BLaER1 treated with 17β-estradiol and CSF1 and Interleukin-3, amounts not matched to agents 10 nM and 100 nM (cell line): ENCODE data around the gene WFIKKN2.

Source experiments
- H3K27ac ChIP-seq, 11 experiments: shearing (Covaris generic); formaldehyde crosslinking; 2 replicates each; pipeline ENCODE4 v1.8.1; 2022
- H3K27me3 ChIP-seq, 11 experiments: shearing (Covaris generic); formaldehyde crosslinking; 2 replicates each; pipeline ENCODE4 v1.8.1; 2022
- H3K36me3 ChIP-seq, 11 experiments: shearing (Covaris generic); formaldehyde crosslinking; 2 replicates each; pipeline ENCODE4 v1.8.1; 2022
- H3K4me1 ChIP-seq, 10 experiments: shearing (Covaris generic); formaldehyde crosslinking; 2 replicates each; pipeline ENCODE4 v1.8.1; 2022
- H3K4me2 ChIP-seq, 11 experiments: shearing (Covaris generic); formaldehyde crosslinking; 2 replicates each; pipeline ENCODE4 v1.8.1; 2022
- H3K4me3 ChIP-seq, 10 experiments: shearing (Covaris generic); formaldehyde crosslinking; 2 replicates each; pipeline ENCODE4 v1.8.1; 2022
- H3K9ac ChIP-seq, 11 experiments: shearing (Covaris generic); formaldehyde crosslinking; 2 replicates each; pipeline ENCODE4 v1.8.1; 2022
- H3K9me3 ChIP-seq, 11 experiments: shearing (Covaris generic); formaldehyde crosslinking; replicated peaks in 1 of 11; 2 replicates each; pipeline ENCODE4 v1.8.1; 2022
- H4K20me1 ChIP-seq, 11 experiments: shearing (Covaris generic); formaldehyde crosslinking; 2 replicates each; pipeline ENCODE4 v1.8.1; 2022
- Cebpa-rat ChIP-seq, 11 experiments: shearing (Covaris generic); IDR thresholded peaks; 2 replicates each; pipeline ENCODE4 v1.8.1; 2022

Gene WFIKKN2

GRCh38 chr17:50882851-50883250 lies 47.5 kb downstream of the WFIKKN2 start:
- TF ChIP-seq Cebpa-rat (IDR thresholded peaks at IDR 0.05) = no peak
- Histone ChIP-seq H3K9ac (no peak overlapping the region), H3K4me1 (peaks cover 11 to 22% (median 16%) of the 10 kb centered on the region in 10 experiments), H3K9me3 (peaks cover 13 to 18% (median 14%) of the 10 kb centered on the region in 11 experiments), H3K27ac (no peak overlapping the region), H3K4me3 (no peak overlapping the region), H3K27me3 (no peaks in the 10 kb centered on the region), H4K20me1 (no peaks in the 10 kb centered on the region), H3K36me3 (peaks cover 0 to 5% (median 0%) of the 10 kb centered on the region in 11 experiments; a peak in 1 of 22 replicates), H3K4me2 (no peak overlapping the region)

GRCh38 chr17:50883850-50884438 lies 48.6 kb downstream of the WFIKKN2 start:
- H3K9ac ChIP-seq = 0 out of 22 replicates have a peak overlapping the region, but pooled peaks of 3 of the 11 experiments have one; percentile 18 to 23 (median 21)
- H3K4me1 ChIP-seq = peaks cover 11 to 22% (median 16%) of the 10 kb centered on the region in 10 experiments
- H3K4me2 ChIP-seq = peak overlapping the region in 10 of 11 experiments; percentile 7 to 62 (median 50); a peak in 17 of 22 replicates
- H3K27ac ChIP-seq = peak overlapping the region in 5 of 11 experiments; percentile 0 to 38 (median 23); a peak in 5 of 22 replicates
- no peaks in the 10 kb centered on the region for H4K20me1 ChIP-seq
- H3K36me3 ChIP-seq = peaks cover 0 to 5% (median 0%) of the 10 kb centered on the region in 11 experiments; a peak in 1 of 22 replicates
- no peaks in the 10 kb centered on the region for H3K27me3 ChIP-seq
- no peak for TF ChIP-seq Cebpa-rat (IDR thresholded peaks at IDR 0.05)
- H3K4me3 ChIP-seq = no peak overlapping the region
- H3K9me3 ChIP-seq = peaks cover 12 to 14% (median 13%) of the 10 kb centered on the region in 11 experiments

- H3K9ac ChIP-seq = peak overlapping the region in 3 of 11 experiments; percentile 18 to 23 (median 21); a peak in 3 of 22 replicates
- peaks cover 11 to 22% (median 16%) of the 10 kb centered on the region in 10 experiments for H3K4me1 ChIP-seq
- no peaks in the 10 kb centered on the region for H4K20me1 ChIP-seq
- no peaks in the 10 kb centered on the region for H3K27me3 ChIP-seq
- H3K36me3 ChIP-seq = peaks cover 0 to 5% (median 0%) of the 10 kb centered on the region in 11 experiments; a peak in 1 of 22 replicates
- H3K9me3 ChIP-seq = peaks cover 5 to 6% (median 6%) of the 10 kb centered on the region in 11 experiments
- H3K4me2 ChIP-seq = peak overlapping the region in 10 of 11 experiments; percentile 7 to 62 (median 50); a peak in 15 of 22 replicates
- peak overlapping the region in 5 of 11 experiments; percentile 0 to 38 (median 23); a peak in 5 of 22 replicates for H3K27ac ChIP-seq
- no peak for TF ChIP-seq Cebpa-rat (IDR thresholded peaks at IDR 0.05)
- H3K4me3 ChIP-seq = no peak overlapping the region
Observed at GRCh38 chr17:50884439-50885311, 49.3 kb downstream of the WFIKKN2 start.

GRCh38 chr17:50887705-50888245 lies 52.4 kb downstream of the WFIKKN2 start:
- no peak overlapping the region for H3K27ac ChIP-seq
- H3K9me3 ChIP-seq = no peaks in the 10 kb centered on the region
- H3K4me1 ChIP-seq = peaks cover 11 to 22% (median 16%) of the 10 kb centered on the region in 10 experiments
- H3K4me2 ChIP-seq = no peak overlapping the region
- H3K9ac ChIP-seq = no peak overlapping the region
- TF ChIP-seq Cebpa-rat (IDR thresholded peaks at IDR 0.05) = no peak
- H3K36me3 ChIP-seq = no peaks in the 10 kb centered on the region
- no peaks in the 10 kb centered on the region for H4K20me1 ChIP-seq
- no peaks in the 10 kb centered on the region for H3K27me3 ChIP-seq
- H3K4me3 ChIP-seq = no peak overlapping the region

- no peak overlapping the region for H3K9ac ChIP-seq
- H3K4me1 ChIP-seq = peaks cover 0 to 14% (median 5%) of the 10 kb centered on the region in 10 experiments; a peak in 16 of 20 replicates
- H3K9me3 ChIP-seq = no peaks in the 10 kb centered on the region
- no peak overlapping the region for H3K4me2 ChIP-seq
- no peaks in the 10 kb centered on the region for H3K36me3 ChIP-seq
- H3K4me3 ChIP-seq = no peak overlapping the region
- TF ChIP-seq Cebpa-rat (IDR thresholded peaks at IDR 0.05) = no peak
- no peaks in the 10 kb centered on the region for H3K27me3 ChIP-seq
- H4K20me1 ChIP-seq = no peaks in the 10 kb centered on the region
- no peak overlapping the region for H3K27ac ChIP-seq
Observed at GRCh38 chr17:50889528-50890118, 54.2 kb downstream of the WFIKKN2 start.

GRCh38 chr17:50890675-50891516 lies 55.5 kb downstream of the WFIKKN2 start:
- Histone ChIP-seq H3K4me2 (no peak overlapping the region), H3K4me3 (no peak overlapping the region), H3K9ac (no peak overlapping the region), H3K9me3 (no peaks in the 10 kb centered on the region), H4K20me1 (no peaks in the 10 kb centered on the region), H3K27ac (no peak overlapping the region), H3K27me3 (no peaks in the 10 kb centered on the region), H3K4me1 (peaks cover 0 to 9% (median 0%) of the 10 kb centered on the region in 10 experiments; a peak in 2 of 20 replicates), H3K36me3 (no peaks in the 10 kb centered on the region)
- no peak for TF ChIP-seq Cebpa-rat (IDR thresholded peaks at IDR 0.05)

- no peak for TF ChIP-seq Cebpa-rat (IDR thresholded peaks at IDR 0.05)
- H4K20me1 ChIP-seq = no peaks in the 10 kb centered on the region
- no peak overlapping the region for H3K27ac ChIP-seq
- H3K4me1 ChIP-seq = peaks cover 0 to 9% (median 0%) of the 10 kb centered on the region in 10 experiments; a peak in 2 of 20 replicates
- no peaks in the 10 kb centered on the region for H3K27me3 ChIP-seq
- H3K36me3 ChIP-seq = no peaks in the 10 kb centered on the region
- no peak overlapping the region for H3K4me3 ChIP-seq
- no peak overlapping the region for H3K4me2 ChIP-seq
- no peaks in the 10 kb centered on the region for H3K9me3 ChIP-seq
- no peak overlapping the region for H3K9ac ChIP-seq
Observed at GRCh38 chr17:50891577-50891989, 56.2 kb downstream of the WFIKKN2 start.
